NCI-H1436 treated with DMSO at 0.1 percent for 48 hours (cell line): ENCODE measurements around the gene TEX9.
A peak's percentile ranks its signal among the peaks of the same experiment; 100 is the strongest.
"Not testable (repeated sequence)": the region's sequence is repeated elsewhere in the genome, so short reads cannot be mapped to it uniquely, and the experiment has no call there.

Experiments
- DNase-seq: peaks from one replicate; lab custom pipeline; 2025; lab: John Stamatoyannopoulos, UW

The TEX9 gene

GRCh38 chr15:56365075-56365711 lies at the start of gene TEX9:
TEX9 (plus strand) TSS chr15:56365426; CDS start chr15:56365451, 25 bp downstream.
- DNase-seq = peak; percentile 55

- DNase-seq = not testable (repeated sequence)
These were observed 48.7 kb upstream of the TEX9 start for GRCh38 chr15:56316561-56316960.

GRCh38 chr15:56320316-56320715 lies 44.9 kb upstream of the TEX9 start:
- no peak for DNase-seq

GRCh38 chr15:56320861-56321260 lies 44.4 kb upstream of the TEX9 start:
- no peak for DNase-seq

DNA sequence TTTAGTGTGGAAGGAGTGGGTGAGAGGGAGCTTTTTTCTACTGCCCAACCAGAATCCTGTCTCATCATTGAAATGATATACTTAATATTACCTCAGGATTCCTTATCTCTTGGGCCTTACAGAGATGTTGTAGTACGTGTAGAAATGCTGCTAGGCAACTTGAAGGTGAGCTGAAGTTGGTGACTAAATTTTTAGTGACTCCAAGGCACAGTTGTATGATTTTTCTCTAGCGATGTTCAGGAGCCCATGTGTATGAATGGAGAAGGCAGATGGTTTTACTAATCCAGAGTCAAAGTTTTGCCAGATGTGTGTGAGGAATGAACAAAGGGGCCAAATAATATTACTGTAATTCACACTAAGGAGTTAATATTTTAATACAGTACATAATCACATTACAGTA lies 42.8 kb upstream of the TEX9 start:
- no peak for DNase-seq

DNA sequence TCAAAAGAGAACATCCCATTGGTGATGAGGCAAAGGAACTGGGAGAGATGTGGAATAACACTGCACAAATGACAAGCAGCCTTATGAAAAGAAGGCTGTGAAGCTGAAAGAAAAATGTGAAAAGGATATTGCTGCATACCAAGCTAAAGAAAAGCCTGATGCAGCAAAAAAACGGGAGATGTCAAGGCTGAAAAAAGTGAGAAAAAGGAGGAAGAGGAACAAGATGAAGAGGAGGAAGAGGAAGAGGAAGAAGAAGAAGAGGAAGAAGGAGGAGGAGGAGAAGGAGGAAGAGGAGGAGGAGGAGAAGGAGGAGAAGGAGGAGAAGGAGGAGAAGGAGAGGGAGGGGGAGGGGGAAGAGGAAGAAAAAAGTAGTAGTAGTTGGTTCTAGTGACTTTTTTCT lies 41.8 kb upstream of the TEX9 start:
- DNase-seq = no peak

DNA sequence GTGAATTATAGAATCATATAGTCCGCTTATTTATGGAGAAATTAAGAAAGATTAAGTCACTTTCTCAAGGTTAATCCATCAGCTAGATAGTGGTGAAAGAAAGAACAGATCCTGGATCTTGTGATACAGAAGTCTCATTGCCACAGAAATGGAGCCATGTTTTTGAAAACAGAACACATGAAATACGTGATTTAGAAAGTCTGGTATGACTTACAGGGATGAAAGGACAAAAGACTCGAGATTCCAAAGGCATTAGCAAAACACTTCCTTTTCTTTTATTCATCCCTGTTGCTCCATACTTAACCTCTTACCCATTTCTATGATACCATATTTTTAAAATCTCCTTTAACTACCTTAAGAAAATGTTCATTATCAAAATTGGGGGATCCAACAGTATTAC lies 40.0 kb upstream of the TEX9 start:
- DNase-seq = no peak

- DNase-seq = no peak
These were observed 37.3 kb upstream of the TEX9 start for GRCh38 chr15:56327721-56328502.

GRCh38 chr15:56337084-56337725 lies 28.0 kb upstream of the TEX9 start:
- DNase-seq = no peak

DNA sequence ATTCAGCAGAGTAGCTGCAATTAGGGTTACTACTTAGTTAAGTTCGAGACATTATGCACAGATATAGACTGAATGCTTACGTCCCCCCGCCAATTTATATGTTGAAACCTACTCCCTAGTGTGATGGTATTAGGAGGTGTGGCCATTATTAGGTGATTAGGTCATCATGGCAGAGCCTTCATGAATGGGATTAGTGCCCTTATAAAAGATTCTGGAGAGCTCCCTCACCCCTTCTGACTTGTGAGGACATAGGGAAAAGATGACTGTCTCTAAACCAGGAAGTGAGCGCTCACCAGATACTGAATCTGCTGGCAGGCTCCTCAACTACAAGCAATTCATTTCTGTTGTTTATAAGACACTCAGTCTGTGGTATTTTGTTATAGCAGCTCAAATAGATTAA lies 25.6 kb upstream of the TEX9 start:
- DNase-seq = no peak

DNA sequence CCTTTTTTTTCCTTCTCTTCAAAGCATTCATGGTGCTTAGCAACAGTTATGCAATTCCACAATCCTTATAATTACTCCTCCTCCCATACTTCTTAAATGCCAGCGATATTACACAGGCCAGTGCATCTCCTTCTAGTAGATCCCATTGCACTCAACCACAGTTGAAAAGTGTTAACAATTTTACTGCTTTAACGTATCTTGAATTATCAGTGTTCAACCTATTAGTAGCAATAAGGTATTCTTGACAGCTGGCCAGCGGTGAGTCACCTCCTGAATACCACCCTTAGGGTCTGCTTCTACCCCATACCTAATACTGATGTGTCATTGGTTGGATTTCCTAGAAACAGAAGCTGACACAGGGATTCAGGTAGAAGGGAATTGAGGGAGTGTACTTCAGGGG lies 24.0 kb upstream of the TEX9 start:
- no peak for DNase-seq

DNA sequence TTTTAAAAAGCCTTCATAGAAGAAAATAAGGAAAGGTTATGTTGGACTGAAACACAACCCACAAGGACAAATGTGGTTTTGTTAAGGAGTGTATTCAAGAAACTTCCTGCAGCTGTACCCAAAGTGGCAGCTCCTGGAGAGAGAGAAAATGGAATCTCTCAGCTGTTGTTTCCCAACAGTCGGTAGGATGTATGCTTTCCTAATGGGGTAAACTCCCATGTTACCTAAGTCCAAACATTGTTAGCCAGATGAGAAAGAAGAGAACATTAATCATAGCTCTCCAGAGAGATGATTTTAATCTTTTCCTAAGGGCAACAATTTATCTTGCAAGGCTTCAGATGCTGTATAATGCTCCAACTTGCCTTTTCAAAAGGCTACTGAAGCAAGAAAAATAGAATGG lies 22.6 kb upstream of the TEX9 start:
- no peak for DNase-seq

GRCh38 chr15:56343879-56344278 lies 21.3 kb upstream of the TEX9 start:
- DNase-seq = no peak

DNA sequence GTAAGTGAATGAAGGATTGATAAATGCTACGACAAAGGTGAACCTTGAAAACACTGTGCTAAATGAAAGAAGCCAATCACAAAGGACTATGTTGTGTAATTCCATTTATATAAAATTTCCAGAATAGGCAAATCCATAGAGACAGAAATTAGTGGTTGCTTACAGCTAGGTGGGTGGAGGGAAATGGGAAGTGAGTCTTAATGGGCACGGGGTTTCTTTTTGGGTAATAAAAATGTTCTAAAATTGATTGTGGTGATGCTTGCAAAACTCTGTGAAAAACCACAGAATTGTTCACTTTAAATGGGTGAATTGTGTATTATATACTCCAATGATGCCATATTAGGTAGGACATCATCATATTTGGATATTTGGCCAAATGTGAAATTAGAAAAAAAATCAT lies 20.9 kb upstream of the TEX9 start:
- no peak for DNase-seq

DNA sequence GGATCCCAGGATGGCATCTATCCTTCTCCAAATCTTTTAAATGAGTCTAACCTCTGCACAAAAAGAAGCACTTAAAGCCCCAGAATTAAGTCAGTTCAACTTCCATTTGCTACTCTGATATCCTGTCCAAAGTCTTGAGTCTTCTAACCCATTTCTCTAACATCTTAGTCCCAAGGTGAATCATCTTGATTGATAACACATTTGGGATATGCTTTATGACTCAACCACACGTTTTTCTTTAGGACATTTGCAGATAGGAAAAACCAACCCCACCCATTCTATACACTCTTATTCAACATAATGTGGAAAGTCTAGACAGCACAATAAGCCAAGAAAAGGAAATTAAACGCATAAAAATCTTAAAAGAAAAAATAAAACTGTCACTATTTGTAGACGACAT lies 18.8 kb upstream of the TEX9 start:
- DNase-seq = no peak

GRCh38 chr15:56349554-56349953 lies 15.7 kb upstream of the TEX9 start:
- no peak for DNase-seq

GRCh38 chr15:56351353-56351752 lies 13.9 kb upstream of the TEX9 start:
- no peak for DNase-seq

GRCh38 chr15:56351957-56352506 lies 13.2 kb upstream of the TEX9 start:
- no peak for DNase-seq

DNA sequence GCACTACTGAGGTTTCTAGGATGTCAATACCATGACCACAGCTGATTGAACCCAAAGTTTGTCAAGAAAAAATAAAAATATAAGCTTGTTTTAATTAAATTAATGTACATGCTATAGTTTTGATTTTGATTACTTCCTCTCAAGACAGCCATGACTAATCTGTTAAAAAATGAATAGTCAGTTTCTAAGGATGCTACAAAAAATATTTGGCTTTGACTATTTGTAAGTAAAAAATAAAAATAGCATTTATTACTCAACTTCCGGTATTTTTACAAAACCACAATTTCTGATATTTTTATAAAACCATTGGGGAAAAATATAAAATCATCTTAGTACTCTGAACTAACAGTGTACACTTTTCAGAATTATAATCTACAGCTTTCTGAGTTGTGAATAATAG lies 12.1 kb upstream of the TEX9 start:
- no peak for DNase-seq

DNA sequence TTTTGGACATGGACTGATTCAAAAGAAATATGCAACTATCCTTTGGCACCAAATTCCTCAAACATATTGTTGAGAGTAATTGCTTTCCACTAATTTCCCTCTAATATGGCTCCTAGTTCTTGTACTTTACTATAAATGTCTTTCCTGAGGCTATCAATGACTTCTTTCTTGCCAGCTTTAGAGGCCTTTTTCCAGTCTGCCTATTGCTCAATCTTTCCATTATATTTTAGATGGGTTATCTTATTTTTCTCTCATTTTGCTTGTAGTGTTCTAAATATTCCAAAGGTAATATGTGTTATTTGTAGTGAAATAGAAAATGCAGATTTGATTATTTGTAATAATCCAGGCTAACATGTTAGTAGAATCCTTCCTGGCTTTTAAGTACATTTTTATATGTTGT lies 11.5 kb upstream of the TEX9 start:
- no peak for DNase-seq

DNA sequence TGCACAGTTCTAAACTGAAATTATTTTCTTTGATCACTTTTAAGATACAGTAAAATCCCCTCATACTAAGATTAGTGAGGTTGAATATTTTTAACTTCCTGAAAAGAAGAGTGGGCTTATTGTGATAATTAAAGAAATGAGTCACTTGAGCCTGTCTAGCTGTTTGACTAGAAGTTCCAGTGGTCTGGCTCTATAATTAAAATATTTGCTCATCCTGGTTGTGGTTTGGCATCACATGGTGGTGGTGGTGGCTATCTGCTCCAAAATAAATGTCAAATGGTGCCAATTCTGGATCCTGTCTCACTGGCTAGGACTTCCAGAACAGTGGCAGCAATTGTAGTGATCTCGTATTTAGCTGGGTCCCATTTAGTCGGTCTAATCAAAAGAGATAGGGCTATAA lies 8.6 kb upstream of the TEX9 start:
- no peak for DNase-seq

- DNase-seq = no peak
These were observed 6.6 kb upstream of the TEX9 start for GRCh38 chr15:56358604-56359003.

DNA sequence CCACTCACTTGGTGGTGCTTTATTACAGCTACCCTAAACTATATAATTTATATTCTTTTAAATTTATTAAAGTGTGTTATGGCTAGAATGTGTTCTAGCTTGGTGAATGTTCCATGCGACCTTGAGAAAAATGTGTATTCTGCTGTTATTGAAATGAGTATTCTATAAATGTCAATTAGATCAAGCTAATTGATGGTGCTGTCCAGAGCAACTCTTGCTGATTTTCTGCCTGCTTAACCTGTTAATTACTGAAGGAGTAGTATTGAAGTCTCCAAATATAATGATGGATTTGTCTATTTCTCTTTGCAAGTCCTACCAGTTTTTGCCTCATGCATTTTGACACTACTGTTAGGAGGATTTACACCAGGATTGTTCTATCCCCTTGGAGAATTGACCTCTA lies 3.2 kb upstream of the TEX9 start:
- DNase-seq = no peak
